ENCODE measurements around the gene MAPK8IP3.

MAPK8IP3 gene

GRCh38 chr16:1689853-1690252, 16.1 kb upstream of the MAPK8IP3 start:
- no peak for DNase-seq (ENCODE audit: low read depth in 1 of 2, low spot score in 1 of 2)
- no peaks in the 10 kb centered on the region for H3K27me3 ChIP-seq (ENCODE audit: insufficient read depth, poor library complexity, severe bottlenecking)
- no peak overlapping the region for H3K27ac ChIP-seq (replicated peaks)
- H3K4me3 ChIP-seq (replicated peaks; ENCODE audit: insufficient read depth, low read length): no peak overlapping the region
- TF ChIP-seq, protein P1, sequence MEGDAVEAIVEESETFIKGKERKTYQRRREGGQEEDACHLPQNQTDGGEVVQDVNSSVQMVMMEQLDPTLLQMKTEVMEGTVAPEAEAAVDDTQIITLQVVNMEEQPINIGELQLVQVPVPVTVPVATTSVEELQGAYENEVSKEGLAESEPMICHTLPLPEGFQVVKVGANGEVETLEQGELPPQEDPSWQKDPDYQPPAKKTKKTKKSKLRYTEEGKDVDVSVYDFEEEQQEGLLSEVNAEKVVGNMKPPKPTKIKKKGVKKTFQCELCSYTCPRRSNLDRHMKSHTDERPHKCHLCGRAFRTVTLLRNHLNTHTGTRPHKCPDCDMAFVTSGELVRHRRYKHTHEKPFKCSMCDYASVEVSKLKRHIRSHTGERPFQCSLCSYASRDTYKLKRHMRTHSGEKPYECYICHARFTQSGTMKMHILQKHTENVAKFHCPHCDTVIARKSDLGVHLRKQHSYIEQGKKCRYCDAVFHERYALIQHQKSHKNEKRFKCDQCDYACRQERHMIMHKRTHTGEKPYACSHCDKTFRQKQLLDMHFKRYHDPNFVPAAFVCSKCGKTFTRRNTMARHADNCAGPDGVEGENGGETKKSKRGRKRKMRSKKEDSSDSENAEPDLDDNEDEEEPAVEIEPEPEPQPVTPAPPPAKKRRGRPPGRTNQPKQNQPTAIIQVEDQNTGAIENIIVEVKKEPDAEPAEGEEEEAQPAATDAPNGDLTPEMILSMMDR (IDR thresholded peaks at IDR 0.05; ENCODE audit: insufficient read depth, low read length): no peak
- TF ChIP-seq SPI1 (IDR thresholded peaks at IDR 0.05; ENCODE audit: borderline replicate concordance, low read depth): no peak
- no peak for TF ChIP-seq GABPA (IDR thresholded peaks at IDR 0.05; ENCODE audit: low read depth)
- no peak for TF ChIP-seq POLR2AphosphoS5 (IDR thresholded peaks at IDR 0.05; ENCODE audit: low read depth)
- TF ChIP-seq, protein P2, sequence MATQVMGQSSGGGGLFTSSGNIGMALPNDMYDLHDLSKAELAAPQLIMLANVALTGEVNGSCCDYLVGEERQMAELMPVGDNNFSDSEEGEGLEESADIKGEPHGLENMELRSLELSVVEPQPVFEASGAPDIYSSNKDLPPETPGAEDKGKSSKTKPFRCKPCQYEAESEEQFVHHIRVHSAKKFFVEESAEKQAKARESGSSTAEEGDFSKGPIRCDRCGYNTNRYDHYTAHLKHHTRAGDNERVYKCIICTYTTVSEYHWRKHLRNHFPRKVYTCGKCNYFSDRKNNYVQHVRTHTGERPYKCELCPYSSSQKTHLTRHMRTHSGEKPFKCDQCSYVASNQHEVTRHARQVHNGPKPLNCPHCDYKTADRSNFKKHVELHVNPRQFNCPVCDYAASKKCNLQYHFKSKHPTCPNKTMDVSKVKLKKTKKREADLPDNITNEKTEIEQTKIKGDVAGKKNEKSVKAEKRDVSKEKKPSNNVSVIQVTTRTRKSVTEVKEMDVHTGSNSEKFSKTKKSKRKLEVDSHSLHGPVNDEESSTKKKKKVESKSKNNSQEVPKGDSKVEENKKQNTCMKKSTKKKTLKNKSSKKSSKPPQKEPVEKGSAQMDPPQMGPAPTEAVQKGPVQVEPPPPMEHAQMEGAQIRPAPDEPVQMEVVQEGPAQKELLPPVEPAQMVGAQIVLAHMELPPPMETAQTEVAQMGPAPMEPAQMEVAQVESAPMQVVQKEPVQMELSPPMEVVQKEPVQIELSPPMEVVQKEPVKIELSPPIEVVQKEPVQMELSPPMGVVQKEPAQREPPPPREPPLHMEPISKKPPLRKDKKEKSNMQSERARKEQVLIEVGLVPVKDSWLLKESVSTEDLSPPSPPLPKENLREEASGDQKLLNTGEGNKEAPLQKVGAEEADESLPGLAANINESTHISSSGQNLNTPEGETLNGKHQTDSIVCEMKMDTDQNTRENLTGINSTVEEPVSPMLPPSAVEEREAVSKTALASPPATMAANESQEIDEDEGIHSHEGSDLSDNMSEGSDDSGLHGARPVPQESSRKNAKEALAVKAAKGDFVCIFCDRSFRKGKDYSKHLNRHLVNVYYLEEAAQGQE (IDR thresholded peaks at IDR 0.05; ENCODE audit: insufficient replicate concordance, low read depth): no peak

DNA sequence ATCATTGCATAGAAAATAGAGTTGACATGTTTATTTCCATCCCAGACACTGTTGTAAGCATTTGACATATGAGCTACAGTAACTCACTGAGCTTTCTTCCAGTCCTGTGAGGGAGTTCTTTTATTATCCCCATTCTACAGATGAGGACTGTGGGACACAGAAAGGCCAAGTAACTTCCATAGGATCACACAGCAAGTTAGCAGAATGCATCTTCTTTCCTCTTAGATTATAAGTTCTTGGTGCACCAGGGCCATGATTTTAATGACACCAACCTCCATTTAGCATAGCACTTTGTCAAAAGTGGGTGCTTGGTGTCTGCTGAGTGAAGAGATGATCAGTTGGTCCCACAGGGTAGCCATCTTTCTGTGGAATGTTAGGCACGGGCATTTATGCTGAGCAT, 15.2 kb upstream of the MAPK8IP3 start:
- no peak overlapping the region for H3K27ac ChIP-seq (replicated peaks)
- no peaks in the 10 kb centered on the region for H3K27me3 ChIP-seq (ENCODE audit: insufficient read depth, poor library complexity, severe bottlenecking)
- DNase-seq (ENCODE audit: low read depth in 1 of 2, low spot score in 1 of 2): no peak
- no peak for TF ChIP-seq POLR2AphosphoS5 (IDR thresholded peaks at IDR 0.05; ENCODE audit: low read depth)
- TF ChIP-seq, protein P2 (IDR thresholded peaks at IDR 0.05; ENCODE audit: insufficient replicate concordance, low read depth): no peak
- TF ChIP-seq, protein P1 (IDR thresholded peaks at IDR 0.05; ENCODE audit: insufficient read depth, low read length): no peak
- no peak overlapping the region for H3K4me3 ChIP-seq (replicated peaks; ENCODE audit: insufficient read depth, low read length)

DNA sequence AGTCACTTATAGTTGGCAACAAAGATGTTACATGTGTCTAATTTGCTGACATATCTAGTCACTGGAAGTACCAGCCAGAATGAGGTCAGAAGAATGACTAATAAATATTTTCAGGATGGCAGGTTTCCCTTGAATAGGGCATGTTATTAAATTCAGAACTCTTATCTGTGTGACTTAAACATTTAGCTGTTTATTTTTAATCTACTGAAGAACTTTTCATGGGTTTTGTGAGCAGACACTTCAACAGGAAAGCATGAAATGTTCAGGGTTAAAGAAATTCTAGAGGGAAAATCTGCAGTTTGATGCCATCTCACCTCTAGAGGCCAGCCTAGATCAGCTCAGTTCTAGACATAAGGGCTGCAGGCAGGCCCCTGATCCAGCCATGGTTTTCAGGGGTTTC, 14.7 kb upstream of the MAPK8IP3 start:
- TF ChIP-seq GABPA (IDR thresholded peaks at IDR 0.05; ENCODE audit: low read depth) (no peak), SPI1 (IDR thresholded peaks at IDR 0.05; ENCODE audit: borderline replicate concordance, low read depth) (no peak), POLR2AphosphoS5 (IDR thresholded peaks at IDR 0.05; ENCODE audit: low read depth) (no peak)
- TF ChIP-seq, protein P2 (IDR thresholded peaks at IDR 0.05; ENCODE audit: insufficient replicate concordance, low read depth): no peak
- TF ChIP-seq, protein P1 (IDR thresholded peaks at IDR 0.05; ENCODE audit: insufficient read depth, low read length): no peak
- Histone ChIP-seq H3K27ac (replicated peaks) (no peak overlapping the region), H3K27me3 (ENCODE audit: insufficient read depth, poor library complexity, severe bottlenecking) (no peaks in the 10 kb centered on the region), H3K4me3 (replicated peaks; ENCODE audit: insufficient read depth, low read length) (no peak overlapping the region)
- no peak for DNase-seq (ENCODE audit: low read depth in 1 of 2, low spot score in 1 of 2)
